Fibroblast of lung (primary cell): ENCODE data around the gene CENPH.

ENCODE experiments used
- CTCF ChIP-seq, 2 donors: IDR thresholded peaks in 1 of 2; conservative IDR thresholded peaks in 1 of 2; 1 replicate in 1 of 2; 2 replicates in 1 of 2; pipeline ENCODE4 v1.5.1; 2011 to 2012; ENCODE audit warnings: low read length in 2 of 2, control low read depth in 1 of 2, inconsistent platforms in 1 of 2, low read depth in 1 of 2, mild to moderate bottlenecking in 1 of 2
- EZH2 ChIP-seq: IDR thresholded peaks from 2 replicates; pipeline ENCODE4 v1.5.1; 2012; ENCODE audit warnings: low read length, control low read depth, mild to moderate bottlenecking; ENCODE audit errors: missing control alignments

GRCh38 chr5:69170969-69171368 is 18.4 kb upstream of the CENPH start:
- TF ChIP-seq CTCF (conservative IDR thresholded peaks at IDR 0.05 in 1 of 2, IDR thresholded peaks at IDR 0.05 in 1 of 2; ENCODE audit: low read depth in 1 of 2, low read length in 2 of 2) (no peak), EZH2 (no peak)
